ENCODE measurements around the gene MAMDC2.
A peak's percentile ranks its signal among the peaks of the same experiment; 100 is the strongest.

Gene MAMDC2

DNA sequence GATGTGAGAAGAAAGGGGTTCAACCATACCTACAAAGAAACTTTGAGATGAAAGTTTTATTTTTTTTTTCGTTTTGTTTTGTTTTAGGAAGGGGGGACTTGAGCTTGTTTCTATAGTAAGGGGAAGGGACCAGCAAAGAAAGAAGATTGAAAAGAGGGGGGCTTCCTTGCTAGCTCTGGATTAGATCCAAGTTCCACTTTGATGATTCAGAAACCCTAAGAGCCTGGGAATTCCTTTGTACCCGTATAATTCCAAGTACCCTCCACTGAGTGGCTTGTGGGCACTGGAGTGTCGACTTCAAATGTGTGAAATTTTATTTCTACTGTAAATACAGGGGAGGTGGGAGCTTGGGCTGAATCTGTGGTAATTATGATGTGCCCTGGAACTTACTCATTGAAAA, 10.9 kb downstream of the MAMDC2 start:
- Histone ChIP-seq H3K9ac (ENCODE audit: low read depth, low read length) (no peak overlapping the region), H3K9me3 (ENCODE audit: insufficient read depth, low read depth, low read length) (peaks cover 5% of the 10 kb centered on the region; the same call in 1 of the 2 replicates), H3K4me3 (ENCODE audit: low read length) (no peak overlapping the region), H3K4me1 (ENCODE audit: insufficient read depth, low read length) (no peaks in the 10 kb centered on the region), H3K27me3 (ENCODE audit: insufficient read depth, low read length) (no peaks in the 10 kb centered on the region), H3K27ac (ENCODE audit: low read length) (no peak overlapping the region), H3K36me3 (ENCODE audit: insufficient read depth, low read depth, low read length) (0 out of 2 replicates have a peak, but pooled peaks cover 1% of the 10 kb centered on the region)

DNA sequence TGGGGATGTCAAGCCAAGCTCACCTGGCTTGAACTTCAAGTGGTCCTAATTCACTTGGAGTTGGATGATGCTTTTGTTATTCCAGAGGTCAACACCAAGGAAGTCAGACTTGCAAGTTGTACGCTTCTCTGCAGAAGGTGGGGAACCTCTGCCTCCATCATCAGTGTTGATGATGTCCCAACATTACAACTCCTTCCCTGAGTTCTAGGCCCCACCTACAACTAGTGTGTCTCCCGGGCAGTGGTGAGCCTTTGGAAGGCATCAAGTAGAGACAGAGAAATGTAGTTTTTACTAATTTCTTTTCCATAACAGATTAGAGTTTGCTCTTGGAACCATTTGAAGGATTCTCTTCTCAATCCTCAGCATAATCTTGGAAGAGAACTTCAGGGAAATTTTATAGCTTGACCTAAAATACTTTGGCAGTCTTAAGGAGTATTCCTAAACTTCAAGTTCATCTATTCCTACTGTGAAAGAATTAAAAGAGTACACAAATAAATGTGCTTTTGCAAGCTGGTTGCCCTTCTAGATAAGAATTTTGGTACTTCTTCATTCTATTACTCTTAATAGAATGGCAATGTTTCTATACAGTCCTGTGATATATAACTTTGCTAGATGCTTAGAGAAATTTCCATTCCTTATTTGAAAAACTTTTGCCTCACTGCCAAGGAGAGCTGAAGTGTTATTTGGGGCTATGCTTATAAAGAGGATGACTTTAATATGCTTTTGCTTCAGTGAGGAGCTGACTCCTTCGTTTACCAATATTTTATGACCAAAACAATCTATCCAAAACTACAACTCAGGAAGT, 12.0 kb downstream of the MAMDC2 start:
- Histone ChIP-seq H3K27ac (ENCODE audit: low read length) (no peak overlapping the region), H3K9me3 (ENCODE audit: insufficient read depth, low read depth, low read length) (peaks cover 5% of the 10 kb centered on the region; the same call in 1 of the 2 replicates), H3K4me1 (ENCODE audit: insufficient read depth, low read length) (peaks cover 6% of the 10 kb centered on the region), H3K9ac (ENCODE audit: low read depth, low read length) (no peak overlapping the region), H3K4me3 (ENCODE audit: low read length) (no peak overlapping the region), H3K36me3 (ENCODE audit: insufficient read depth, low read depth, low read length) (no peaks in the 10 kb centered on the region), H3K27me3 (ENCODE audit: insufficient read depth, low read length) (no peaks in the 10 kb centered on the region)

DNA sequence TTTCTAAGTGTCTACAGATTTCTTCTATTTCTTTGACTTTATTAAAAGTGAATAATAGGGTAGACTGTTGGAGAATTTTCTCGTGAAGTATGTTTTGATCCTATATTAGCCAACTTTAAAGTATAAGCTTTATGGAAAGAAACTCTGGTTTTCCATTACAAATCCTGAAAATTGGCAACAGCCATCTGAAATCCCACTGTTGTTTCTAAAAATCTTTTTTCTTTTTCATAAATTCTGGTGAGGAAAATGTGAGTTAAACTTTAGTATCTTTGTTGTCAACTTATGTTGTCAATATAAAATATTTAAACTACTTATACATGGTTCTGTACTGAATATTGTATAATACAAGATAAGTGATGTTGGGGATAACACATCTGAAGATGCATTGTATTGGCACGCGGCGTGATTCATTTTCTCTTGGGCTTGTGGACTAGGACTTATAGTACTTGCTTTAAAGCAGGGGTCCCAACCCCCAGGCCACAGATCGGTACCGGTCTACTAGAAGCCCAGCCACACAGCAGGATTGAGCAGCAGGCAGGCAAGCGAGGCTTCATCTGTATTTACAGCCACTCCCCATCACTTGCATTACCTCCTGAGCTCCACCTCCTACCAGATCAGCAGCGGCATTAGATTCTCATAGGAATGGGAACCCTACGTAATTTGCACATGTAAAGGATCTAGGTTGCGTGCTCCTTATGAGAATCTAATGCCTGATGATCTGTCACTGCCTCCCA, 12.7 kb downstream of the MAMDC2 start:
- H3K9me3 ChIP-seq (ENCODE audit: insufficient read depth, low read depth, low read length): peaks cover 5% of the 10 kb centered on the region; the same call in 1 of the 2 replicates
- no peaks in the 10 kb centered on the region for H3K27me3 ChIP-seq (ENCODE audit: insufficient read depth, low read length)
- H3K27ac ChIP-seq (ENCODE audit: low read length): no peak overlapping the region
- H3K9ac ChIP-seq (ENCODE audit: low read depth, low read length): no peak overlapping the region
- H3K4me3 ChIP-seq (ENCODE audit: low read length): no peak overlapping the region
- H3K4me1 ChIP-seq (ENCODE audit: insufficient read depth, low read length): peaks cover 13% of the 10 kb centered on the region
- H3K36me3 ChIP-seq (ENCODE audit: insufficient read depth, low read depth, low read length): no peaks in the 10 kb centered on the region

DNA sequence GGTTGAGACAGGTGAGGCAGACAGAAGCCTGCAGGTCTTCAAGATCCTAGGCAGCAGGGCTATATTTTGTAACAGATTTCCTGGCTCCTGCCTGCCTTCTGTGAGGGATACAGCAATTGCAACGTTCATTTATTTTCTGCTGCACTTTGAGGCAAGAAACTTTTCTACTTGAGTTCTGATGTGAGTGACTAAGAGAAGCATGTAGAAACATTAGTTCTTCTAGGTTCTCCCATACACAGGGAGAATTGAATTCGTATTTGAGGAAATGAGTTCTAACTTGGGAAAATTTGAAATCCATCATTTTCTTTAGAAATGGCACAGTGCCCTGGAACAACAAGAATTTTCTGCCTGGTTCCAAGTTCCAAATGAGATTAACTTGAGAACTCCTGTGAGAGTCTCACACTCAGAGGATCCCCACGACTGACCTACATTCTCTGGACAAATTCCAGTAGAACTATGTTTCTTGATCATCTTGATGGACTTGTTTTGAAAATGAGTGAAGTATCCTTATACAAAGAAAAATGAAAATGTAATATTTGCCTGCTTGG, 15.0 kb downstream of the MAMDC2 start:
- Histone ChIP-seq H3K9me3 (ENCODE audit: insufficient read depth, low read depth, low read length) (peaks cover 5% of the 10 kb centered on the region; the same call in 1 of the 2 replicates), H3K27me3 (ENCODE audit: insufficient read depth, low read length) (no peaks in the 10 kb centered on the region), H3K9ac (ENCODE audit: low read depth, low read length) (no peak overlapping the region), H3K4me1 (ENCODE audit: insufficient read depth, low read length) (peaks cover 13% of the 10 kb centered on the region), H3K36me3 (ENCODE audit: insufficient read depth, low read depth, low read length) (no peaks in the 10 kb centered on the region), H3K27ac (ENCODE audit: low read length) (no peak overlapping the region), H3K4me3 (ENCODE audit: low read length) (no peak overlapping the region)

DNA sequence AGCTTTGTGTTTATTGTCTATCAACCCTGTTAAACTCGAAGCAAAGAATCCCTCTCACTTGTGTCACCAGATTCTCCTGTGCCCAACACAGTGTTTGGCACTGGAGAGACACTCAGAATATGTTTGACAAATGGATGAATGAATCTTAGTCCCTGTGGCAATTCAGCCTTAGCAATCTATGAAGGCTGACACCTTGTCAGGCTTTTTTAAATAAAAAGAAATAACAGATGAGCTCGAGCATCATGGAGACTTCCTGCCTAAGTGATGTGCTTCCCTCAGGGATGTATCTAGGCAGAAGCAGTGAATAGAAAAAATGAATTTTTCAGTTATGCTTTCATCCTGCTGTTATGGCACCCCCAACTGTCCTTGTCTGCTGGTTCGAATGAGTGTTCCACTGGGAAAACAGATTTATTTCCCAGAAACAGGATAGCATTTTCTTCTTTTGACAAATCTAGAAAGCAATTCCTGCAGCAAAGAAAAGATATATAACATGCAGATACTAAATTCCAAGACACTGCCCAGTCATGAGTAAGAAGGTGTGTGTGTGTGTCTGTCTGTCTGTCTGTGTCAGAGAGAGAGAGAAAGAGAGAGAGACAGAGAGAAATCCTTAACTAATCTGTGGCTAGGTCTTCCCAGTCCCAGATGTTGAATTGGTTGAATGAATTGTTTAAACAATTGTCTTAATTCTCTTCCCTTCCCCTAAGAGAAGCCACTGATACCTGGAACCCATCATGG, 16.7 kb downstream of the MAMDC2 start:
- H3K4me1 ChIP-seq (ENCODE audit: insufficient read depth, low read length): peaks cover 13% of the 10 kb centered on the region
- H3K4me3 ChIP-seq (ENCODE audit: low read length): no peak overlapping the region
- no peak overlapping the region; the same call in 1 of the 2 replicates for H3K9ac ChIP-seq (ENCODE audit: low read depth, low read length)
- peak overlapping the region; percentile 23 for H3K27ac ChIP-seq (ENCODE audit: low read length)
- H3K27me3 ChIP-seq (ENCODE audit: insufficient read depth, low read length): no peaks in the 10 kb centered on the region
- no peaks in the 10 kb centered on the region for H3K36me3 ChIP-seq (ENCODE audit: insufficient read depth, low read depth, low read length)
- H3K9me3 ChIP-seq (ENCODE audit: insufficient read depth, low read depth, low read length): peaks cover 5% of the 10 kb centered on the region; the same call in 1 of the 2 replicates

DNA sequence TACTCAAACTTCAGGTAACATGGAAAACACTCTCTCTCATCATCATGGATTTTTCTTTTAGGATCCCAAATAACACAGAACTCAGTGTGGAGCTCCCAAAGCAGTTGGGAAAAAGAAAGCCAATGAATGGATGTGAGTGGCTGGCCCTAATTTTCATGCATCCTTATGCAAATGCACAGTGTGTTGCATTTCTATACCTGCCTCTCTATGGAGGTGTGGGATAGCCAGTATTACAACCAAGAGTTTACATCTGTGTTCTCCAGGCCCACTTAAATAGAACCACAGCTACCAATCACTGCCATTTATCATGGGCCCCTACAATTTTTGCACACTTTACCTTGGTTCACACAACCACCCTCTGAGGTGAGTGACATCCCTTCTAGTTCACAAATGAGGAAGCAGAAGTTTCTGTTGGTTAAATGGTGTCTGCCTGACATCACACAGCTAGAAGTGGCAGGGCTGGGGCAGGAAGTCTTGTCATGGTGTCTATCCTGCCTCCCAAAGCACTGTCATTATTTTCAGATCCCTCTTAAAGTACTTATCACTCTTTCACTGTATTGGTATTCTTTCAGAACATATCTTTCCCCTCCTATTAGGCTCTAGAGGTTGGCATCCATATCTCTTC, 17.3 kb downstream of the MAMDC2 start:
- Histone ChIP-seq H3K9me3 (ENCODE audit: insufficient read depth, low read depth, low read length) (peaks cover 5% of the 10 kb centered on the region; the same call in 1 of the 2 replicates), H3K36me3 (ENCODE audit: insufficient read depth, low read depth, low read length) (no peaks in the 10 kb centered on the region), H3K27me3 (ENCODE audit: insufficient read depth, low read length) (no peaks in the 10 kb centered on the region), H3K4me3 (ENCODE audit: low read length) (no peak overlapping the region; the same call in 1 of the 2 replicates), H3K27ac (ENCODE audit: low read length) (no peak overlapping the region), H3K9ac (ENCODE audit: low read depth, low read length) (no peak overlapping the region), H3K4me1 (ENCODE audit: insufficient read depth, low read length) (peaks cover 13% of the 10 kb centered on the region)

DNA sequence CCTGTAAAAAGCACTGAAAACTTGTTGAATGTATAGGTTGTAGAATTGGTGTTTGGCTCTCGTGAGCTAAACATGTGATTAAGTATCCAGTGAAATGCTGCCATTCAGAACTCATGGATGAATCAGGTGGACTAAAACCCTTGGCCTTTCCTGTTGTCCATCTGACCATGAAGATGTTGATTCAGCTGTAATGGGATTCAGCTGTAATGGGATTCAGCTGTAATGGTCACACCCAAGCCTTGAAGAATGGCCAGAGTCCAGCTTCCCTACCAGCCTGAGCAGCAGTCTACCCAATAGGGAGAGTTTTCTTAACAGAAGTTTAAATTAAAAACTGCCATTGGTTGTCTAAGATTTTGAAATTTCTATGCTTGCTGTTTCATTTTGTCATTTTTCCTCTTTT, 18.1 kb downstream of the MAMDC2 start:
- no peaks in the 10 kb centered on the region for H3K36me3 ChIP-seq (ENCODE audit: insufficient read depth, low read depth, low read length)
- H3K27ac ChIP-seq (ENCODE audit: low read length): no peak overlapping the region
- H3K27me3 ChIP-seq (ENCODE audit: insufficient read depth, low read length): no peaks in the 10 kb centered on the region
- H3K4me1 ChIP-seq (ENCODE audit: insufficient read depth, low read length): peaks cover 13% of the 10 kb centered on the region
- H3K4me3 ChIP-seq (ENCODE audit: low read length): no peak overlapping the region
- 0 out of 2 replicates have a peak, but pooled peaks cover under 1% of the 10 kb centered on the region for H3K9me3 ChIP-seq (ENCODE audit: insufficient read depth, low read depth, low read length)
- no peak overlapping the region for H3K9ac ChIP-seq (ENCODE audit: low read depth, low read length)

DNA sequence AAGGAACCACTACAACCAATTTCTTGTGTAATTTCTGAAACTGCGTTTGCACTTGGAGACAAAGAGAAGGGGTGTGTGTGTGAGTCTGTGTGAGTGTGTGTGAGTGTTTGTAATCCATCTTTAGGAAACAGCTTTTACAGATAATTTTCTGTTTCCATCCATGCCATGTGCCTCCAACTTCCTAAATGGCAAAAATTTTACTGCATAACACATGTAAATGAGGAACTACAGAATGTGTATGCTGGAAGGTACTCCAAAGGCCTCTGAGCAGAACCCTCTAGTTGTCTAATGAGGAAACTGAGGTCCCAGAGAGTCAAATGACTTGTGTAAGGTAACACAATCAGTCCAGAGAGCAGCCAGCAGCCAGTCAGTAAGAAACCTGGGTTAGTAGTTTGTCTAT, 20.8 kb downstream of the MAMDC2 start:
- peaks cover 13% of the 10 kb centered on the region for H3K4me1 ChIP-seq (ENCODE audit: insufficient read depth, low read length)
- no peaks in the 10 kb centered on the region for H3K36me3 ChIP-seq (ENCODE audit: insufficient read depth, low read depth, low read length)
- H3K9ac ChIP-seq (ENCODE audit: low read depth, low read length): no peak overlapping the region
- H3K4me3 ChIP-seq (ENCODE audit: low read length): no peak overlapping the region
- no peak overlapping the region for H3K27ac ChIP-seq (ENCODE audit: low read length)
- no peaks in the 10 kb centered on the region for H3K9me3 ChIP-seq (ENCODE audit: insufficient read depth, low read depth, low read length)
- no peaks in the 10 kb centered on the region for H3K27me3 ChIP-seq (ENCODE audit: insufficient read depth, low read length)

DNA sequence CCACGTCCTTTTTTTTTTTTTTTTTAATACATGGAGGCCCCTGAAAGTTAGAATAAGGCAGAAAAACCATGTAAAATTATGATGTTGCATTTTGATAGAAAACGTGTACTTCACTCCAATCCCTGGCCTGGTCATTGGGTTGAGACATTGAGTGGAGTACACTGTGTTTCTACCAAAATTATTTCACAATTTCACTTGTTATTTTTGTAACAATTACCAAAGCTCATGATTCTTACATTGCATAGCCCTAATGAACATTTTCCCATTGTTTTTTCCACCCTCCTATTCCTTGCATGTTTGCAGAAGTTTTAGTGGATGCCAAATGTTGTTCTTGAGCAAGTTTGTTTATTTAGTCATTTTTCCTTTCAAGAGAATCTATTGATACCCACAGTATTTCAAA, 21.9 kb downstream of the MAMDC2 start:
- no peaks in the 10 kb centered on the region for H3K36me3 ChIP-seq (ENCODE audit: insufficient read depth, low read depth, low read length)
- no peaks in the 10 kb centered on the region for H3K9me3 ChIP-seq (ENCODE audit: insufficient read depth, low read depth, low read length)
- no peak overlapping the region for H3K27ac ChIP-seq (ENCODE audit: low read length)
- H3K4me1 ChIP-seq (ENCODE audit: insufficient read depth, low read length): peaks cover 7% of the 10 kb centered on the region
- no peaks in the 10 kb centered on the region for H3K27me3 ChIP-seq (ENCODE audit: insufficient read depth, low read length)
- H3K9ac ChIP-seq (ENCODE audit: low read depth, low read length): no peak overlapping the region
- no peak overlapping the region for H3K4me3 ChIP-seq (ENCODE audit: low read length)

DNA sequence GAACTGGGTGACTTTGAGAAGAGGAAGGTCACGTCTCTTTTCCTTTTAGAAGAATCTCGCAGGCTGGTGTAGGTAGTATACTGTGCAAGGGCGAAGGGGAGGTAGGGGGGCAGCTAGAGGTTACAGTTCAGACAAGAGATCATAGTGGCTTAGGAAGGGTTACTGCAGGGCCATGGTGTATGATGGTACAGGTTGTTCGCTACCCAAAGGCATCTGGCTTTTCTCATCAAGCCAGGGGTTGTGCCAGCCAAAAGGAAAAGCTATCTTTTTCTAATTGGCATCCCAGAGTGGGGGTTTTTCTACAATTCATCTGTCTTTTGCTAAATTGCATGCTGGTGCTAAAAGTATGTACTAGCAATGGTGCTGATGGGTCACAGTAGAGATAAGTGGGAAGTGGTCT, 22.8 kb downstream of the MAMDC2 start:
- Histone ChIP-seq H3K4me3 (ENCODE audit: low read length) (no peak overlapping the region), H3K9ac (ENCODE audit: low read depth, low read length) (no peak overlapping the region), H3K36me3 (ENCODE audit: insufficient read depth, low read depth, low read length) (no peaks in the 10 kb centered on the region), H3K4me1 (ENCODE audit: insufficient read depth, low read length) (no peaks in the 10 kb centered on the region), H3K9me3 (ENCODE audit: insufficient read depth, low read depth, low read length) (no peaks in the 10 kb centered on the region), H3K27me3 (ENCODE audit: insufficient read depth, low read length) (no peaks in the 10 kb centered on the region), H3K27ac (ENCODE audit: low read length) (no peak overlapping the region)

DNA sequence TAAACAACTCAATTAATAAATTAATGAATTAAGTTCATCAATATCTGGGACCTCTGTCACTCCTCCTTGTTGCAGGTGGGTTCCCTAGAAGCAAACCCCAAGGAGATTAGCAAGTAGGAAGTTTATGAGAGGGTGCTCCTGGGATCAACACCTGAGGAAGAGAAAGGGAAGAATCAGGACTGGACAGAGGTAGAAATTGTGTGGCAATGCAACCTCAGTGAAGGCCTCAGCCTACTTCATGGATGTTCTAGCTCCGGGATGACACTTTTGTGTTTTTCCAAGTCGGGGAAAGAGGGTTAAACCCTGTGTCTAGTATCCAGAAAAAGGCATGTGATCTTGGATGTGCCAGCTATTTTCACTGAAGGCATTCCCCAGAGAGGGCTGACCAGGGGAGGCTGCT, 23.2 kb downstream of the MAMDC2 start:
- H3K36me3 ChIP-seq (ENCODE audit: insufficient read depth, low read depth, low read length): no peaks in the 10 kb centered on the region
- no peak overlapping the region for H3K9ac ChIP-seq (ENCODE audit: low read depth, low read length)
- H3K27ac ChIP-seq (ENCODE audit: low read length): no peak overlapping the region
- H3K4me3 ChIP-seq (ENCODE audit: low read length): no peak overlapping the region
- no peaks in the 10 kb centered on the region for H3K4me1 ChIP-seq (ENCODE audit: insufficient read depth, low read length)
- no peaks in the 10 kb centered on the region for H3K9me3 ChIP-seq (ENCODE audit: insufficient read depth, low read depth, low read length)
- no peaks in the 10 kb centered on the region for H3K27me3 ChIP-seq (ENCODE audit: insufficient read depth, low read length)
